GM19395 (cell line): Measurements from ENCODE around the gene RAB33A.

Experiments used
- ATAC-seq: cut with Tn5 transposase; IDR thresholded peaks from one replicate; pipeline ENCODE4 v1.9.1; 2021; ENCODE audit warnings: mild to moderate bottlenecking, moderate library complexity; ENCODE audit not compliant: unreplicated experiment

Gene RAB33A

GRCh38 chrX:130171446-130172126 is at the start of gene RAB33A:
Gene RAB33A (plus strand): TSS chrX:130171962. CDS start chrX:130172063, 101 bp downstream.
- ATAC-seq: peak; percentile 4

GRCh38 chrX:130124577-130124976 is 47.2 kb upstream of the RAB33A start:
- no peak for ATAC-seq

GRCh38 chrX:130125091-130125874 is 46.5 kb upstream of the RAB33A start:
- ATAC-seq: no peak

DNA sequence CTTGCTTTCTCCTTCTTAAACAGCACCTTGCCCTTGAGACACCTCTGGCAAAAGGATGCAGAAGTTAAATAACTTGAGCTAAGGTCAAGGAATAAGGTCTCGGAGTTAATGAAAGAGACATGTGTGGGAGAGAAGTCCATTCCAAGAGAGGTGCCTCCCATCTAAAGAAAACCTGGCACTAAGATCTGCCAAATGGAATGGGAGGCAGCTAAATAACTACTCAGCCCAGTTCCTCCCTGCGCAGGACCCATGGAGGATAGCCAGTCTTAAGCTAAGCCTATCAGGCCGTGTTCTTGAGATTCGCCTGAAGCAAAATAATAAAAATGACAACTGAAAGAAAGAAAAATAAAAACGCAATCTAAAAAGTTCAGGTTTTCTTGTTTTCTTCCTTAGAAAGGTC is 40.8 kb upstream of the RAB33A start:
- no peak for ATAC-seq

GRCh38 chrX:130136496-130136895 is 35.3 kb upstream of the RAB33A start:
- ATAC-seq: no peak

DNA sequence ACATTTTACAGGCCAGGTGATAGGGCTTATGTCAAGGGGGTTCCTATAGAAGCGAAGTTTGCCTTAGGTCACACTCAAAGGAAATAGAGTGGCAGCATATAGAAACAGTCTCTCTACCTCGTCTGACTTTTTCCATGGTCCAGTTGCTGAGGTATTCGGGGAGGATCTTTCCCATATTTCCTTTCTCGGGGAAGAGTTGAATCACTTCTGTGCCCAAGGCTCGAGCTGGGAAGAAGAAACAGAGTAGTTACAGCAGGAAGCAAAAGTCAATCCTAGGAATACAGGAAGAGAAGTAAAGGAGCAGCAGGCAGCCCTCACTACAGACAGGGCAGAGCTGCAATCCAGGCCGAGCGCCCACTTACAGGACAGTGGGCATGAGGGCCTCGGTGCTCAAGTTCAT is 34.8 kb upstream of the RAB33A start:
- ATAC-seq: no peak

- ATAC-seq: no peak
These were observed 32.1 kb upstream of the RAB33A start for GRCh38 chrX:130139474-130140201.

- no peak for ATAC-seq
These were observed 27.3 kb upstream of the RAB33A start for GRCh38 chrX:130144509-130144908.

- ATAC-seq: no peak
These were observed 26.6 kb upstream of the RAB33A start for GRCh38 chrX:130145123-130145522.

DNA sequence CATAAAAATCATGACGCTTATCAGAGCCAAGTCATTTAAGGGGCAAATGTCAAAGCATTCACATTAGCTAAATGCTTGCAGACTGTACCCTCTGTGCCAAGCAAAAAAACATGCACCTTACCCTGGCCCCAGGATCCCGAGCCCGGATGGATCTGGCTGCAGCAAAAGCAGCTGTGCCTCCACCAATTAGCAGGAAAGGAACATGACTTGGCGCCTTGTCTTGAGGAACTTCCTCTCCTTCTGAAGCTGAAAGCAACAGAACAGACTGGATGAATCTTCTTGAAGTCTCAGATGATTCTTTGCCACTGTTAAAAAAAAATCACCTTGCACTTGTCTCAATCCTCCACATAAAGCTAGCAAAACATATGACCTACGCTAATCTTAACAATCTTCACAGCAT is 24.1 kb upstream of the RAB33A start:
- no peak for ATAC-seq

DNA sequence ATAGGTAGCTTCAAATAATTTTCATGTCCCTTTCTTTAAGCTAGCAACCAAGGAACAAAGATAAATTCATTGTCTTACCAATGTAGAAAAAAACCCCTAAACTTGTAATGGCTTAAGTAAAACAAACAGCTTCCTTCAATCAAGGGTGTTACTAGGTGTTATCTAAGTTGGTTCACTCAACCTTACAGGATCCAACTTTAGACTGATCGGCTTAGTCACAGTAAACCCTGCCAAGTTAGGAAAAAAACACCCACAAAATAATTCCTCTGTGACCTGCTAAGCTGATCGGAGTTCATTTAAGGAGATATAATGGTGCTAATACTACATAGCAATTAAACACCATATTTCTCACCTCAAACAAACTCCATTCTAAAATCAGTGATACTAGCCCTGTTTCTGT is 16.2 kb upstream of the RAB33A start:
- no peak for ATAC-seq

GRCh38 chrX:130158311-130158710 is 13.5 kb upstream of the RAB33A start:
- ATAC-seq: no peak

DNA sequence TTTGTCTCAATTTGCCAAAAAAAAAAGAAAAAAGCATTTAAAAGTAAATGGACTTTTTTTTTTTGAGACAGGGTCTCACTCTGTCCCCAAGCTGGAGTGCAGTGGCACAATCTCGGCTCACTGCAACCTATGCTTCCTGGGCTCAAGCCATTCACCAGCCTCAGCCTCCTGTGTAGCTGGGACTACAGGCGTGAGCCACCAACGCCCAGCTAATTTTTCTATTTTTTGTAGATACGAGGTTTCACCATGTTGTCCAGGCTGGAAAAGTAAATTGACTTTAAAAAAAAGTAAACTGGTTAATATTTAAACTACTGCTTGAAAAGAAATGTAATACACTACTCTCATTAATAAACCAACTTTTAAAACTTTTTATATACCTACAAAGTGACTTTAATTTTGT is 12.0 kb upstream of the RAB33A start:
- no peak for ATAC-seq

DNA sequence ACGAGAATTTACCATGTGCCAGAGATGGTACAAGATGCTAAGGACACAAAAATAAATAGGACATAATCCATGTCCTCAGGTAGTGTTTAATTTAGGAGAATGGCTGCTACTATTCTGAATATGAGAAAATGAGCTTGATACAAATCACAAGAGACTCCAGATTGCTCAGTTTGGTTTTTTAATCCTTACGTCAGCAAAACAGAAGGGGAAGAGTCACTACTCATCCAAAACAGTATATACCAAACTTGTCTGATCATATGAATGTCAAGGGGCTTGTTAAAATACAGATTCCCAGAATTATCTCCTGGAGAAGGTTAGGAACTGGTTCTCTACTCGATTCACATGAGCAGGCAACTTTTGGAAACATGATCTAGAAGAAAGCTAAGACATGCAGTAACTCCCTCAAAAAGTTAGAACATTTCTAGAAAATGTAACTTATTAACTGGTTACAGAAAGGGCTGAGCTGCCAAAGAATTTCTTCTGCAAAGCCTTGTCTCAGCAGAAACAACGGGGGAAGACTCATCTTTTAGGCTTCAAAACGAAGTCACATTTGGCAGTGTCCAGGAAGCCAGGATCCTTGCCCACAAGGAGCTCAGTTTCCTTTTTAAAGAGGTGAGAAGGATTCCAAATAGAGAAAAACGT is 9.5 kb upstream of the RAB33A start:
- no peak for ATAC-seq

DNA sequence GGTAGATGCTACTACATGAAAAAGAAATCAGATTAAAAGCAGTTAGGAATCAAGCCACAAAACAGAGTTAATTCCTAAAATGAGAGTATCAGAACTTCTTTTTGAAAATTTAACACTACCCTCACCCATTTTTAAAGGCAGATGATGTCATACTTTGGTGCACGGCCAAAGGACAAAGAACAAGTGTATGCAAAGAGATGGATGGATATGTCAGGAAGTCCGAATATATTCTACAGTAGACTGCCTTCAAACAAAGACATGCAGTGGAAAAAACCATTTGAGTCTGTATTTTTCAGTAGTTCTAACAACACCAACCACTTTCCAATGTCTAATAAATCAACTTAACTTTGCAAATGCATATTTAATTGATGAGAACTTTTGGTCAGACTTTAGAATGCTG is 8.4 kb upstream of the RAB33A start:
- ATAC-seq: no peak

DNA sequence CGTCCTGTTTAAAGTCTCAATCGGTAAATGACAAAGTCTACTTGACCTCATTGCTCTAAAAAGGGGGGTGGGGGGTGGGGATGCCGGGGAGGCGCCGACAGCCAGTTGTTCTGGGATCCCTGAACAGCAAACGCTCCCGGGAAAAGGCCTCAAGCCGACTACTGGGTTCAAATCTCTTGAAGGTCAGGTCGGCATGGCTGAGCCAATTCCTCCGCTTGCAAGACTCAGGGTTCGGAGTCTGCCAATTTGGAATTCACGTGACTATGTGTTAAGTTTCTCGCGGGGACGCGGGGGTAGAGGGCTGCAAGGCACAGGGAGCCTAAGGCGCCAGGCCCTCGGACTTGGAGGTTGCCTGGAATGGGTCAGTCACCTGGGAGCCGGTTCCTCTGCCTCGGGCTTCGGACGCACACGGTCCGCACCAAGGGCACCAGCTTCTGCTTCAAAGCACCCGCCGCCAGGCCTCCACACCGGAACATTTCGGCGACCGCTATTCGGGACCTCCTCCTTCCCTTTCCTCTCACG is 6.5 kb upstream of the RAB33A start:
- ATAC-seq: no peak

- ATAC-seq: peak; percentile 91
These were observed 5.9 kb upstream of the RAB33A start, which contains the start of gene AIFM1 for GRCh38 chrX:130165703-130166502. Gene AIFM1 (minus strand): TSS chrX:130165841. CDS start chrX:130165656, 185 bp downstream.

DNA sequence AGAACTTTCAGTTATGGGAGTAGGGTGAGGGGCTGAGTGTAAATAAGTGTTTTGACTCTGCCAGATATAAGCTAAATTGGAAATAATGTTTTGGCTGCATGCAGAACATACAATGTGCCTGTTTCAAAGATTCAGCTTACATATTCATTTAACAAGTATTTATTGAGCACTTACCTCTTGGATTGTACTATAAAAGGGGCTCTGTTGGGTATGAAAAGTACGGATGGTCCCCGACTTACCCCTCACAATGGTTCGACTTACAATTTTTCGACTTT is 5.3 kb upstream of the RAB33A start:
- no peak for ATAC-seq

DNA sequence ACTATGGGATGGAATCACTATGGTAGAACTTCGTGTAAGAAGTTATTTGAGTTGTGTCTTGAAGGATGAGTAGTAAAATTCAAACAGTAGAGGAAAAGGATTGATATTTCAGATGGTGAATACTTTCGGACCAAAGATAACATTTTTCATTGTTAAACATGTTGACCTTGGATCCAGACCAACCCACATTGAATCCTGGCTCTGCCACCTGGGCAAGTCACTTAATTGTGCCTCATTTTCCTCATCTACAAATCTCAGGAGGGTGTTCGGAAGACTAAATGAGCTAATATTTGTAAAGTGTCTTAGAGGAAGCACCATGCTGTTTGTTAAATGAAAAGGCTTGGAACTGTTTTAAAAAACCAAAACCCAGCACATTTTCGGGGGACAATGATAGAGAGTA is 4.7 kb upstream of the RAB33A start:
- no peak for ATAC-seq

DNA sequence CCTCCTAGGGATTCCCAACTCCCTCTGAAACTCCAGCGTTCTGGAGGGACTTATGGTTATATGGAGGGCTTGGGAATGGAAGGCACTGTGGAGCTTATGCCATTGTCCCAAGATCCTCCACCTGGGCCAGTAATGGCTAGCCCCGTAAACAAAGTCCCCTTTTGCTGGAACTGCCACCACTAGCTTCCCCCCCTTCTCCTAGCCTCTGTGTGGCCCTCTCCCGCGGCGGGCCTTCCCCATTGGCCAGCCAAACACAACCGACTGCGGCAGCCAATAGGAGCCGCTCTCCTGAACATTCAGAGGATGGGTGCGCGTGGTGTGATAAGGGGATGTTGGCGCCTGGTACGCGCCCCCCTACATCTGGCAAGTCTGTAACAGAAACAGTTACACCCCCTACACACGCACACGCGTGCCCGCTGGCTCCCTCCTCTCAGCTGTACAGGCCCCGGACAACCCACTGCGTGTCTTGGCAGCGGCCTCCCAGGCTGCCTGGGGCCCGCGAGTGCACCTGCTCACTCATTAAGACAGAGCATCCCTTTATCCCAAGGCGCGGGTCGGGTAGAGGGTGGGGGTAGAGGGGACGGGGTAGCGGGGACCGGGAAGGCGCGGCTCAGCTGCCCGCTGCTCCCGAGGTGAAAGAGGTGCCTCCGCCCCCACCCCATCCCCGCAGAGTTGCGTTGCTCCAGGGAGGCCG is 863 bp upstream of the RAB33A start:
- peak; percentile 78 for ATAC-seq
